ENCODE data around the gene F5.
"Not testable (repeated sequence)": the region's sequence is repeated elsewhere in the genome, so short reads cannot be mapped to it uniquely, and the experiment has no call there.

F5 gene

DNA sequence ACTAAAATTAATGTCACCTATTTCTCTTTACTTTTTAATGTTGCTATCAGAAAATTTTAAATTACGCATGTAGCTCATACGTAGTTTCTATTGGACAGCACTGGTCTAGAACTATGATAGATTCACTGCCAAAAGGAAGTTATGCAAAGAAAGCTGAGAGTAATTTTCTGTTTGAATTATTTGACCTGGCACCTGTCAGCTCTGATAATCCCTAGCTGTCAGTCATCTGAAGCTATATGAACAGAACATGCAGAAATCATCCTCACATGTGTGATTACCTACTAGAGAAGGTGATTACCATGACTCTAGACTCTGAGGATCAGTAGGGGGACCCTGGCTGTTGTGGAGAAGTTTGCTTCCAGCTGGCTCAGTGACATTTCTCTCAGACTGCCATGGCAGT, 40.8 kb downstream of the F5 start:
- TF ChIP-seq, protein P1, sequence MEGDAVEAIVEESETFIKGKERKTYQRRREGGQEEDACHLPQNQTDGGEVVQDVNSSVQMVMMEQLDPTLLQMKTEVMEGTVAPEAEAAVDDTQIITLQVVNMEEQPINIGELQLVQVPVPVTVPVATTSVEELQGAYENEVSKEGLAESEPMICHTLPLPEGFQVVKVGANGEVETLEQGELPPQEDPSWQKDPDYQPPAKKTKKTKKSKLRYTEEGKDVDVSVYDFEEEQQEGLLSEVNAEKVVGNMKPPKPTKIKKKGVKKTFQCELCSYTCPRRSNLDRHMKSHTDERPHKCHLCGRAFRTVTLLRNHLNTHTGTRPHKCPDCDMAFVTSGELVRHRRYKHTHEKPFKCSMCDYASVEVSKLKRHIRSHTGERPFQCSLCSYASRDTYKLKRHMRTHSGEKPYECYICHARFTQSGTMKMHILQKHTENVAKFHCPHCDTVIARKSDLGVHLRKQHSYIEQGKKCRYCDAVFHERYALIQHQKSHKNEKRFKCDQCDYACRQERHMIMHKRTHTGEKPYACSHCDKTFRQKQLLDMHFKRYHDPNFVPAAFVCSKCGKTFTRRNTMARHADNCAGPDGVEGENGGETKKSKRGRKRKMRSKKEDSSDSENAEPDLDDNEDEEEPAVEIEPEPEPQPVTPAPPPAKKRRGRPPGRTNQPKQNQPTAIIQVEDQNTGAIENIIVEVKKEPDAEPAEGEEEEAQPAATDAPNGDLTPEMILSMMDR (conservative IDR thresholded peaks at IDR 0.05; ENCODE audit: low read depth, low read length) = no peak
- Histone ChIP-seq H3K79me2 (ENCODE audit: insufficient read depth, low read depth) (no peaks in the 10 kb centered on the region), H3K4me1 (ENCODE audit: low read depth, poor library complexity, severe bottlenecking) (no peaks in the 10 kb centered on the region), H3K27ac (no peak overlapping the region), H4K20me1 (ENCODE audit: insufficient read depth) (no peaks in the 10 kb centered on the region), H2AFZ (ENCODE audit: low read depth) (no peak overlapping the region), H3K9ac (no peak overlapping the region), H3K36me3 (ENCODE audit: insufficient read depth) (no peaks in the 10 kb centered on the region), H3K27me3 (ENCODE audit: insufficient read depth, low read depth) (no peaks in the 10 kb centered on the region), H3K4me3 (IDR thresholded peaks at IDR 0.05; ENCODE audit: insufficient read depth, low read depth, low read length) (no peak overlapping the region), H3K4me2 (no peak overlapping the region)

- no peak overlapping the region for H3K4me3 ChIP-seq (IDR thresholded peaks at IDR 0.05; ENCODE audit: insufficient read depth, low read depth, low read length)
- H3K27me3 ChIP-seq (ENCODE audit: insufficient read depth, low read depth) = no peaks in the 10 kb centered on the region
- H3K79me2 ChIP-seq (ENCODE audit: insufficient read depth, low read depth) = no peaks in the 10 kb centered on the region
- TF ChIP-seq, protein P1 (conservative IDR thresholded peaks at IDR 0.05; ENCODE audit: low read depth, low read length) = no peak
- H2AFZ ChIP-seq (ENCODE audit: low read depth) = no peak overlapping the region
- no peaks in the 10 kb centered on the region for H3K36me3 ChIP-seq (ENCODE audit: insufficient read depth)
- H3K4me2 ChIP-seq = no peak overlapping the region
- no peak overlapping the region for H3K9ac ChIP-seq
- no peak overlapping the region for H3K27ac ChIP-seq
- no peaks in the 10 kb centered on the region for H4K20me1 ChIP-seq (ENCODE audit: insufficient read depth)
- no peaks in the 10 kb centered on the region for H3K4me1 ChIP-seq (ENCODE audit: low read depth, poor library complexity, severe bottlenecking)
These were observed 47.0 kb downstream of the F5 start for GRCh38 chr1:169538998-169539871.

- H3K27ac ChIP-seq = no peak overlapping the region
- H3K4me3 ChIP-seq (IDR thresholded peaks at IDR 0.05; ENCODE audit: insufficient read depth, low read depth, low read length) = no peak overlapping the region
- no peak overlapping the region for H3K4me2 ChIP-seq
- H3K4me1 ChIP-seq (ENCODE audit: low read depth, poor library complexity, severe bottlenecking) = peaks cover 1% of the 10 kb centered on the region
- TF ChIP-seq, protein P1 (conservative IDR thresholded peaks at IDR 0.05; ENCODE audit: low read depth, low read length) = no peak
- H3K27me3 ChIP-seq (ENCODE audit: insufficient read depth, low read depth) = no peaks in the 10 kb centered on the region
- H2AFZ ChIP-seq (ENCODE audit: low read depth) = no peak overlapping the region
- no peaks in the 10 kb centered on the region for H3K79me2 ChIP-seq (ENCODE audit: insufficient read depth, low read depth)
- H3K36me3 ChIP-seq (ENCODE audit: insufficient read depth) = no peaks in the 10 kb centered on the region
- H4K20me1 ChIP-seq (ENCODE audit: insufficient read depth) = no peaks in the 10 kb centered on the region
- no peak overlapping the region for H3K9ac ChIP-seq
These were observed 51.6 kb downstream of the F5 start for GRCh38 chr1:169534653-169535052.

GRCh38 chr1:169533528-169534190, 52.6 kb downstream of the F5 start:
- H3K4me2 ChIP-seq; H3K27ac ChIP-seq; H3K27me3 ChIP-seq (ENCODE audit: insufficient read depth, low read depth); H4K20me1 ChIP-seq (ENCODE audit: insufficient read depth); H3K36me3 ChIP-seq (ENCODE audit: insufficient read depth); H3K9ac ChIP-seq; H2AFZ ChIP-seq (ENCODE audit: low read depth); H3K79me2 ChIP-seq (ENCODE audit: insufficient read depth, low read depth); H3K4me3 ChIP-seq (IDR thresholded peaks at IDR 0.05; ENCODE audit: insufficient read depth, low read depth, low read length): not testable (repeated sequence)
- H3K4me1 ChIP-seq (ENCODE audit: low read depth, poor library complexity, severe bottlenecking) = peaks cover 11% of the 10 kb centered on the region

- Histone ChIP-seq H3K9ac (no peak overlapping the region), H2AFZ (ENCODE audit: low read depth) (no peak overlapping the region), H3K4me3 (IDR thresholded peaks at IDR 0.05; ENCODE audit: insufficient read depth, low read depth, low read length) (no peak overlapping the region), H3K27ac (no peak overlapping the region), H3K4me1 (ENCODE audit: low read depth, poor library complexity, severe bottlenecking) (peaks cover 18% of the 10 kb centered on the region), H3K27me3 (ENCODE audit: insufficient read depth, low read depth) (no peaks in the 10 kb centered on the region), H3K36me3 (ENCODE audit: insufficient read depth) (no peaks in the 10 kb centered on the region), H3K79me2 (ENCODE audit: insufficient read depth, low read depth) (no peaks in the 10 kb centered on the region), H3K4me2 (no peak overlapping the region), H4K20me1 (ENCODE audit: insufficient read depth) (no peaks in the 10 kb centered on the region)
- TF ChIP-seq, protein P1 (conservative IDR thresholded peaks at IDR 0.05; ENCODE audit: low read depth, low read length) = no peak
These were observed 55.8 kb downstream of the F5 start for GRCh38 chr1:169530448-169530847.
